Upper lobe of left lung (tissue), 6 donors: ENCODE data around the gene PPP1R1B. TPM values are rescaled to one million over a fixed set of nuclear protein-coding genes. Genes with fewer than 3 reads are reported as not detected.

Experiments
- ATAC-seq, 2 donors: fragments of 200-7000 bp; cut with Tn5 transposase; one replicate each; pipeline ENCODE4 v1.9.1; 2022; ENCODE audit warnings: mild to moderate bottlenecking in 2 of 2, moderate library complexity in 2 of 2; ENCODE audit not compliant: low FRiP score in 2 of 2
- DNase-seq, 2 donors: peaks; one replicate each; pipeline ENCODE4 v3.0.0-alpha.2; 2019 to 2020
- H3K27ac ChIP-seq, 4 donors: fragments of 200-600 bp; sonication (generic); one replicate each; pipeline ENCODE4 v1.5.1; 2016 to 2019
- H3K27me3 ChIP-seq, 4 donors: fragments of 200-600 bp; sonication (generic); one replicate each; pipeline ENCODE4 v1.5.1; 2017 to 2019
- H3K36me3 ChIP-seq, 4 donors: fragments of 200-600 bp; sonication (generic); one replicate each; pipeline ENCODE4 v1.5.1; 2016 to 2019
- H3K4me1 ChIP-seq, 4 donors: fragments of 200-600 bp; sonication (generic); one replicate each; pipeline ENCODE4 v1.5.1; 2018 to 2019
- H3K4me3 ChIP-seq, 4 donors: fragments of 200-600 bp; sonication (generic); one replicate each; pipeline ENCODE4 v1.5.1; 2017 to 2019; ENCODE audit warnings: mild to moderate bottlenecking in 2 of 4, moderate library complexity in 1 of 4
- H3K9me3 ChIP-seq, 4 donors: fragments of 200-600 bp; sonication (generic); one replicate each; pipeline ENCODE4 v1.5.1; 2018 to 2019
- EP300 ChIP-seq, 4 donors: sonication (generic); formaldehyde crosslinking; IDR thresholded peaks; one replicate each; pipeline ENCODE4 v1.5.1; 2017; ENCODE audit warnings: antibody characterized with exemption in 4 of 4, control low read depth in 2 of 4
- POLR2A ChIP-seq, 4 donors: fragments of 450-650 bp; IDR thresholded peaks; one replicate each; pipeline ENCODE4 v1.5.1; 2016 to 2017; ENCODE audit warnings: antibody characterized with exemption in 4 of 4, mild to moderate bottlenecking in 2 of 4
- POLR2AphosphoS5 ChIP-seq, 2 donors: sonication (generic); formaldehyde crosslinking; IDR thresholded peaks; one replicate each; pipeline ENCODE4 v1.5.1; 2017; ENCODE audit warnings: antibody characterized with exemption in 2 of 2
- WGBS, 2 donors: methylation state at CpG; one replicate each; pipeline ENCODE4 v1.1.5; 2017 to 2018; 5-methylcytosine and 5-hydroxymethylcytosine counted together
- total RNA-seq, 6 donors: library from RNA; depleted of rRNA in 4 of 6; stranded (reverse); fragments of >200 nt in 4 of 6; gene quantifications; one replicate each; pipeline versions ENCODE4 v1.1.0 to v1.2.1, GENCODE V29; 2016 to 2021
- TF ChIP-seq, protein P1 (sequence below), 6 experiments: fragments of 450-650 bp in 4 of 6; fragments of 200-600 bp in 2 of 6; sonication (generic) in 2 of 6; IDR thresholded peaks; one replicate each; pipeline ENCODE4 v1.5.1; 2016 to 2019; ENCODE audit warnings: antibody characterized with exemption in 6 of 6
- donor health status: DM: no; HTN: no; CAD: no; lungs with moderate emphysema.
- donor health status: DM: no; HTN: yes; CAD: no; lungs with severe emphysema.

Gene PPP1R1B
- total RNA-seq, 6 donors from 2014 or later, result 10.9 to 22.4 (median 13.8) TPM

DNA sequence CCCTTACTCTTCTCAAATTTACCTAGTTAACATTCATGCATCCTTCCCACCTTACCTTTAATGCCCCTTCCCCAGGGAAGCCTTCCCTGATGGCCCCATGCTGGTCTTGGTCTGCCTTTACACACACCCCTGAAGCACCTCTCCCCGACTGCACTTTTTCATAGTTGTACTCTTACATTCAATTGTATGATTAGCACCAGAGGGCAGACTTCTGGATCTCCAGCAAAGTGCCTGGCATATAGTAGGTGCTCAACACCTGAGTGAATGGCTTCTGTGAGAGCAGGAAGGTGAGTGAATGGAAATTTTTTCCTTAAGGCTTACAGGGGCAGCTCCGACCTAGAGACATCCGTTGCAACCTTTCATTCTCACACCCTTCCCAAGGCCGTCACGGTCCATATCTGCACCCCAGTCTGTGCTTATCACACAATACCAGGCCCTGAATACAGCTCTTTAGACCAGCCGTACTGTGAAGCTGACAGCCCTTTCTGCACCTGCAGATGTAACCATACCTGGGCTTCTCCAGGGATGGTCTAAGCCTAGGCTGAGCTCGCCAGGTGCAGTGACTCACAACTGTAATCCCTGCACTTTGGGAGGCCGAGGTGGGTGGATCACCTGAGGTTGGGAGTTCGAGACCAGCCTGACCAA is 56.7 kb downstream of the PPP1R1B start:
- no peaks in the 10 kb centered on the region for H3K27me3 ChIP-seq
- DNase-seq, result no peak
- peaks cover 0 to 29% (median 4%) of the 10 kb centered on the region in 4 donors for H3K36me3 ChIP-seq
- no peaks in the 10 kb centered on the region for H3K9me3 ChIP-seq
- TF ChIP-seq, protein P1, sequence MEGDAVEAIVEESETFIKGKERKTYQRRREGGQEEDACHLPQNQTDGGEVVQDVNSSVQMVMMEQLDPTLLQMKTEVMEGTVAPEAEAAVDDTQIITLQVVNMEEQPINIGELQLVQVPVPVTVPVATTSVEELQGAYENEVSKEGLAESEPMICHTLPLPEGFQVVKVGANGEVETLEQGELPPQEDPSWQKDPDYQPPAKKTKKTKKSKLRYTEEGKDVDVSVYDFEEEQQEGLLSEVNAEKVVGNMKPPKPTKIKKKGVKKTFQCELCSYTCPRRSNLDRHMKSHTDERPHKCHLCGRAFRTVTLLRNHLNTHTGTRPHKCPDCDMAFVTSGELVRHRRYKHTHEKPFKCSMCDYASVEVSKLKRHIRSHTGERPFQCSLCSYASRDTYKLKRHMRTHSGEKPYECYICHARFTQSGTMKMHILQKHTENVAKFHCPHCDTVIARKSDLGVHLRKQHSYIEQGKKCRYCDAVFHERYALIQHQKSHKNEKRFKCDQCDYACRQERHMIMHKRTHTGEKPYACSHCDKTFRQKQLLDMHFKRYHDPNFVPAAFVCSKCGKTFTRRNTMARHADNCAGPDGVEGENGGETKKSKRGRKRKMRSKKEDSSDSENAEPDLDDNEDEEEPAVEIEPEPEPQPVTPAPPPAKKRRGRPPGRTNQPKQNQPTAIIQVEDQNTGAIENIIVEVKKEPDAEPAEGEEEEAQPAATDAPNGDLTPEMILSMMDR (IDR thresholded peaks at IDR 0.05), result no peak
- TF ChIP-seq EP300 (IDR thresholded peaks at IDR 0.05) (no peak), POLR2A (IDR thresholded peaks at IDR 0.05) (no peak), POLR2AphosphoS5 (IDR thresholded peaks at IDR 0.05) (no peak)
- H3K4me3 ChIP-seq, result no peak overlapping the region
- 95 to 98% methylated on average over 7 to 9 of the region's 9 CpGs for WGBS, 2 donors
- peaks cover 5 to 19% (median 12%) of the 10 kb centered on the region in 4 donors for H3K4me1 ChIP-seq
- ATAC-seq, result no peak
- no peak overlapping the region for H3K27ac ChIP-seq

DNA sequence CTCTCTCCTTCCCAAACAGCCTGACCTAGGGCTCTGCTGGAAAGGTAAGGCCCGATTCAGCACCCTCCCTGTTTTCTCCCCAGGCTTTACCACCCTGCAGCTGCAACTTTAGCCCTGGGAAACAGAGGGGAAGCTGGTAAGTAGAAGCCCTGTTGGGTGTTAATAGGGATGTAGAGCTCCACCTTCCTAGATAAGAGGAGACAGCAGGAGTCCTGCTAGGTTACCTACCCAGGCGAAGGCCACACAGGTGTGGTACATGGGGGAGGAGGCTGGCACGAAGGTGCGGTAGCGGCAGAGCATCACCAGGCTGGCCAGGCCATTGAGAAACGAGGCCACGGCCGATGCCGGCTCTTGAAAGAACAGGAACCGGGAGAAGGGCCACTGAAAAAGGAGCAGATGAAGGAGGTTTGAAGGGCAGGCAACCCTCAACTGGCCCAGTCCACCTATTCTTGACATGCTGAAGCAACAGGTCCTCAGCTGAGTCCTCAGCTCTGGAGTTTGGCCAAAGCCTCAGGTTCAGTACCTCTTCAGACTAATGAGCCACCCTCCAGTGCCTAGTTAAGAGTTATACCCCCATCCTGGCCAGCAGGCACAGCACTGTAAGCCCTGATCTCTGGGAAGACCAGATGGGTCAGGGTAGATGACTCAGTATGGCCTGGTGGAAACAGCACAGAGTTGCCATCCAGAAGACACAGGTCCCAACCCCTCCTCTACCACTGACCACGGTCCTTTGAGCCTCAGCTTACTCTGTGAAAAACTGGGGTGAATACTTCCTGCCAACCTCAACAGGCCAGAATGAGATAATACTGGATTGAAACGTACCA is 57.8 kb downstream of the PPP1R1B start:
- no peaks in the 10 kb centered on the region for H3K27me3 ChIP-seq
- peak in 1 of 2 donors; percentile 67 for DNase-seq
- H3K27ac ChIP-seq, result no peak overlapping the region
- no peak overlapping the region for H3K4me3 ChIP-seq
- TF ChIP-seq, protein P1 (IDR thresholded peaks at IDR 0.05), result no peak
- peaks cover 12 to 23% (median 19%) of the 10 kb centered on the region in 4 donors for H3K4me1 ChIP-seq
- no peak for ATAC-seq
- WGBS, 2 donors, result 79 to 93% methylated on average over 11 to 12 of the region's 12 CpGs
- H3K36me3 ChIP-seq, result peaks cover 0 to 29% (median 4%) of the 10 kb centered on the region in 4 donors
- no peaks in the 10 kb centered on the region for H3K9me3 ChIP-seq

Other genes starting within 250 kb of the PPP1R1B start
- gene FBXL20, start 225.3 kb upstream of the PPP1R1B start, total RNA-seq, result 10 to 100 TPM in 5 of 6 donors, 1 to 10 TPM in 1; 7.6 to 53.4 (median 30.4) TPM
- gene MED1, start 175.7 kb upstream of the PPP1R1B start, total RNA-seq, result 10 to 100 TPM; 12.8 to 33.1 (median 24.6) TPM
- gene CDK12, start 165.5 kb upstream of the PPP1R1B start, total RNA-seq, result 100 to 1,000 TPM in 1 of 6 donors, 10 to 100 TPM in 5; 41.2 to 111 (median 52.8) TPM
- gene NEUROD2, start 19.0 kb upstream of the PPP1R1B start, total RNA-seq, result not detected
- 100 to 1,000 TPM in 2 of 6 donors, 10 to 100 TPM in 4; 27.5 to 315 (median 84.1) TPM for gene STARD3, start 10.2 kb downstream of the PPP1R1B start, total RNA-seq
- 1 to 10 TPM in 5 of 6 donors, under 1 TPM in 1; 0.39 to 4.2 (median 2.5) TPM for gene TCAP, start 38.4 kb downstream of the PPP1R1B start, total RNA-seq
- 10 to 100 TPM in 3 of 6 donors, 1 to 10 TPM in 3; 3.1 to 21.3 (median 7.0) TPM for gene PNMT, start 41.5 kb downstream of the PPP1R1B start, total RNA-seq
- gene PGAP3, start 61.1 kb downstream of the PPP1R1B start, total RNA-seq, result 10 to 100 TPM; 15.2 to 64.0 (median 27.9) TPM
- gene ERBB2, start 73.1 kb downstream of the PPP1R1B start, total RNA-seq, result 100 to 1,000 TPM in 4 of 6 donors, 10 to 100 TPM in 2; 88.6 to 126 (median 112) TPM
- 10 to 100 TPM; 26.2 to 54.1 (median 43.2) TPM for gene MIEN1, start 103.6 kb downstream of the PPP1R1B start, total RNA-seq
- gene GRB7, start 111.0 kb downstream of the PPP1R1B start, total RNA-seq, result 10 to 100 TPM; 19.9 to 82.8 (median 31.1) TPM
- gene IKZF3, start 237.4 kb downstream of the PPP1R1B start, total RNA-seq, result 10 to 100 TPM in 1 of 6 donors, 1 to 10 TPM in 5; 2.2 to 14.9 (median 4.9) TPM
- not detected for gene ZPBP2, start 241.2 kb downstream of the PPP1R1B start, total RNA-seq